ENCODE data around the gene GIGYF2. TPM values are rescaled to one million over a fixed set of nuclear protein-coding genes. Genes with fewer than 3 reads are reported as not detected.
"Not testable (repeated sequence)": the region's sequence is repeated elsewhere in the genome, so short reads cannot be mapped to it uniquely, and the experiment has no call there.

The GIGYF2 gene
- total RNA-seq, 1 experiment from 2014 or later, result 49.8 TPM

- in situ Hi-C loops (cut with HindIII; ENCODE audit: low pct_unique_long_range_greater_than_20kb, low sequenced_read_pairs), result no loop called here
- no peak for DNase-seq (ENCODE audit: low read depth, low spot score)
Observed at GRCh38 chr2:232681527-232681926, 15.6 kb upstream of the GIGYF2 start.

GRCh38 chr2:232683368-232683767 is 13.8 kb upstream of the GIGYF2 start:
- in situ Hi-C loops (cut with HindIII; ENCODE audit: low pct_unique_long_range_greater_than_20kb, low sequenced_read_pairs), result no loop called here
- DNase-seq (ENCODE audit: low read depth, low spot score), result peak; percentile 21

GRCh38 chr2:232685391-232685790 is 11.7 kb upstream of the GIGYF2 start:
- in situ Hi-C loops (cut with HindIII; ENCODE audit: low pct_unique_long_range_greater_than_20kb, low sequenced_read_pairs); DNase-seq (ENCODE audit: low read depth, low spot score): not testable (repeated sequence)

- in situ Hi-C loops (cut with HindIII; ENCODE audit: low pct_unique_long_range_greater_than_20kb, low sequenced_read_pairs), result no loop called here
- DNase-seq (ENCODE audit: low read depth, low spot score), result no peak
Observed at GRCh38 chr2:232687382-232688160, 9.6 kb upstream of the GIGYF2 start.

- in situ Hi-C loops (cut with HindIII; ENCODE audit: low pct_unique_long_range_greater_than_20kb, low sequenced_read_pairs), result no loop called here
Observed at GRCh38 chr2:232688201-232688600, 8.9 kb upstream of the GIGYF2 start.

GRCh38 chr2:232689152-232689910 is 7.8 kb upstream of the GIGYF2 start:
- DNase-seq (ENCODE audit: low read depth, low spot score), result no peak
- in situ Hi-C loops (cut with HindIII; ENCODE audit: low pct_unique_long_range_greater_than_20kb, low sequenced_read_pairs), result no loop called here

More at GRCh38 chr2:232688201-232688600, 8.9 kb upstream of the GIGYF2 start:
- no peak for DNase-seq (ENCODE audit: low read depth, low spot score)

GRCh38 chr2:232691117-232691516 is 6.0 kb upstream of the GIGYF2 start:
- DNase-seq (ENCODE audit: low read depth, low spot score); in situ Hi-C loops (cut with HindIII; ENCODE audit: low pct_unique_long_range_greater_than_20kb, low sequenced_read_pairs): not testable (repeated sequence)

GRCh38 chr2:232693344-232693743 is 3.8 kb upstream of the GIGYF2 start:
- in situ Hi-C loops (cut with HindIII; ENCODE audit: low pct_unique_long_range_greater_than_20kb, low sequenced_read_pairs), result no loop called here
- DNase-seq (ENCODE audit: low read depth, low spot score), result no peak

GRCh38 chr2:232696609-232697058 is 497 bp upstream of the GIGYF2 start:
- in situ Hi-C loops (cut with HindIII; ENCODE audit: low pct_unique_long_range_greater_than_20kb, low sequenced_read_pairs), result no loop called here
- DNase-seq (ENCODE audit: low read depth, low spot score), result no peak

GRCh38 chr2:232697807-232698110 is 628 bp downstream of the GIGYF2 start:
- in situ Hi-C loops (cut with HindIII; ENCODE audit: low pct_unique_long_range_greater_than_20kb, low sequenced_read_pairs), result no loop called here
- no peak for DNase-seq (ENCODE audit: low read depth, low spot score)

GRCh38 chr2:232698556-232699091 is 1.5 kb downstream of the GIGYF2 start:
- in situ Hi-C loops (cut with HindIII; ENCODE audit: low pct_unique_long_range_greater_than_20kb, low sequenced_read_pairs), result no loop called here

GRCh38 chr2:232699110-232699509 is 2.0 kb downstream of the GIGYF2 start:
- in situ Hi-C loops (cut with HindIII; ENCODE audit: low pct_unique_long_range_greater_than_20kb, low sequenced_read_pairs), result no loop called here
- DNase-seq (ENCODE audit: low read depth, low spot score), result peak; percentile 9

More at GRCh38 chr2:232698556-232699091, 1.5 kb downstream of the GIGYF2 start:
- no peak for DNase-seq (ENCODE audit: low read depth, low spot score)

- no peak for DNase-seq (ENCODE audit: low read depth, low spot score)
- in situ Hi-C loops (cut with HindIII; ENCODE audit: low pct_unique_long_range_greater_than_20kb, low sequenced_read_pairs), result no loop called here
Observed at GRCh38 chr2:232700154-232700553, 3.0 kb downstream of the GIGYF2 start.

- peak; percentile 67 for DNase-seq (ENCODE audit: low read depth, low spot score)
- in situ Hi-C loops (cut with HindIII; ENCODE audit: low pct_unique_long_range_greater_than_20kb, low sequenced_read_pairs), result no loop called here
Observed at GRCh38 chr2:232707076-232707475, 9.9 kb downstream of the GIGYF2 start.

- DNase-seq (ENCODE audit: low read depth, low spot score), result no peak
- in situ Hi-C loops (cut with HindIII; ENCODE audit: low pct_unique_long_range_greater_than_20kb, low sequenced_read_pairs), result no loop called here
Observed at GRCh38 chr2:232713505-232713904, 16.4 kb downstream of the GIGYF2 start.

- DNase-seq (ENCODE audit: low read depth, low spot score), result no peak
- in situ Hi-C loops (cut with HindIII; ENCODE audit: low pct_unique_long_range_greater_than_20kb, low sequenced_read_pairs), result no loop called here
Observed at GRCh38 chr2:232714969-232715368, 17.8 kb downstream of the GIGYF2 start.

GRCh38 chr2:232720056-232720455 is 22.9 kb downstream of the GIGYF2 start:
- in situ Hi-C loops (cut with HindIII; ENCODE audit: low pct_unique_long_range_greater_than_20kb, low sequenced_read_pairs); DNase-seq (ENCODE audit: low read depth, low spot score): not testable (repeated sequence)

- in situ Hi-C loops (cut with HindIII; ENCODE audit: low pct_unique_long_range_greater_than_20kb, low sequenced_read_pairs), result no loop called here
- DNase-seq (ENCODE audit: low read depth, low spot score), result no peak
Observed at GRCh38 chr2:232721261-232721660, 24.1 kb downstream of the GIGYF2 start.

GRCh38 chr2:232721882-232722281 is 24.8 kb downstream of the GIGYF2 start:
- no peak for DNase-seq (ENCODE audit: low read depth, low spot score)

More at GRCh38 chr2:232721882-232722281, 24.8 kb downstream of the GIGYF2 start:
- in situ Hi-C loops (cut with HindIII; ENCODE audit: low pct_unique_long_range_greater_than_20kb, low sequenced_read_pairs), result no loop called here
